GM04503 (cell line): Measurements from ENCODE around the gene ABR.
"Not testable (repeated sequence)": the region's sequence is repeated elsewhere in the genome, so short reads cannot be mapped to it uniquely, and the experiment has no call there.

ENCODE experiments used
- DNase-seq: peaks from one replicate; pipeline ENCODE4 v3.0.0-alpha.2; 2012; ENCODE audit warnings: low read depth

Gene ABR

DNA sequence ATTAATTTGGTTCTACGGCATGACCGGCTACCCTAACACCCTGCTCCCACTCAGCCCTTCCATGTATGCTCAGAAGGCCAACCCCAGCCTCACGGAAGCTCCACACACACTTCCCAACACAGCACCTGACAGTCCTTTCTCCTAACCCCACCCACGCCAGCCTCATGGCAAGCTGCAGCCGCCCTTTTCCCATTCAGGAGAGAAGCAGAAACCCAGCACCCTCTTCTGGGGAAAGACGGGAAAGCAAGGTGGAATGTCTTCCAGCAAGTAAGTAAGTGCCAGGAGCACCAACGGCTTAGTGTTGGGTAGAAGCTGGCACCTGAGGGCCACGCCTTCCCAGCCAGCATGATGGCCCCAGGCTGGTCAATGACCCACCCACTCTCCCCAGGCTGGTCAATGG lies 32.1 kb downstream of the ABR start:
- DNase-seq, result no peak

DNA sequence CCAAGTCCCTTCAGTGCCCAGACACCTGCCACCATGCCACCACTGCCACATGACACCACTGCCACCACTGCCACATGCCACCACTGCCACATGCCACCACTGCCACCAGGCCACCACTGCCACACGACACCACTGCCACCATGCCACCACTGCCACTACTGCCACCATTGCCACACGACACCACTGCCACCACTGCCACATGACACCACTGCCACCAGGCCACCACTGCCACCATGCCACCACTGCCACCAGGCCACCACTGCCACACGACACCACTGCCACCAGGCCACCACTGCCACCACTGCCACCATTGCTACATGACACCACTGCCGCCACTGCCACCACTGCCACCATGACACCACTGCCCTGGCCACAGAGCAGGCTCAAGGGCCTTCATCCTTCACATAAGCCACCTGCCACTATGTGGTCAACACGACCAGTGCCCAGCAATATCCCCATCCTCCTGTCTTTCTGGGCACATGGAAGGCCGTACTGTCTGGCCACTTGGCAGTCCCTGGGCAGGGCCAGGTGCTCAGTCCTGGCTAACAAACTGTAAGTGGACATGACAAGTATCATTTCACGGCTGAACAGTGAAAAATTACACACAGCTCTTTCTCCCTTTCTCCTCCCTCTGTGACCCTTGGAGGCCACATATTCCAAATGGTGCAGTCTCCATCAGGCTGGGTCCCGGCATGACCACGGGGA lies 33.1 kb downstream of the ABR start:
- no peak for DNase-seq

DNA sequence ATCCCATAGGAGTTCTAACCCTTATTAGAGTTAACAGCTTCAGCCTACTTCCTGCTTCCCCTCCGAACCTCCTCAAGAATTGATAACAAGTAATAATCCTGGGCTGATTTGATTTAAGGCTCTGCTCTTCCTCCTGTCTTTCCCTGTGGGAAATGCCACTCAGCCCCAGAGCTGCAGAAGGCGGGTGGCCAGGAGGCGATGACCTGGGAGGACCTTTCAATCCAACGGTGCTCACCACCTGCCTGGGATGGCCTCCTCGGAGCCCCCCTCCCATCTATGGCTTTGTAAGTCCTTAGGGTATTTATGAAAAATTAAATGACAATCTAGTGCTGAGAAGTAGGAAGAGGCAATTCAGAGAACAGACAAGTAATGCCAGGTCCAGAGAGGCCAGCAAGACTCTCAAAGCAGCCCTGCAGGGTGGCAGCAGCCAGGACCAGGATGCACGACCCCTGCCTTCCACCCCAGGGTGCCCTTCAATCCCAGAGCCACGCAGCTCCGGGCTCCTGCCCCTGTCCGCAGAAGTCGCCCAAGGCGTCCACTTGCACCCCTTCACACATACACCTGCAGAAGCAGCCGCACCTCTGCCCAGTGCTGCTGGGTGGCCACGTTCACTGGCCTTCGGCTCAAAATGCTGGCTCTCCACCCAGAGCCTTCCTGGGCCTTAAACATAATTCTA lies 34.3 kb downstream of the ABR start:
- DNase-seq, result no peak

DNA sequence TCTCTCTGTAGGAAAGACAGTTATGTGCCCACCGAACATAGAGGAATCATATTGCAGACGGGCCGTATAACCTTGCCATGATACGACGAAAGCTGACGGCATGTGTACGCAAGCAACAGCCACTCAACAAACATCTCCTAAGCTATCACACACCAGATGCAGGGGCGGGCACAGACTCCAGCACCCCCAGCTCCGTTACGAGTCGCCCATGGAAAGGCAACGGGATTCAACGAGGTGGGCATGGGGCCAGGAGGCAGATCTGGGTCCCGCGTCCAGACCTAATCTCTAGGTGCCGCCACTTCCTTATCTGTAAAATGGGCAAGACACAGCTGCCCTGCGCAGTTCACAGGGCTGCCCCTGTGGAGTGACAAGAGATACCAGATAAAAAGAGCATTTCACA lies 35.6 kb downstream of the ABR start:
- DNase-seq, result no peak

DNA sequence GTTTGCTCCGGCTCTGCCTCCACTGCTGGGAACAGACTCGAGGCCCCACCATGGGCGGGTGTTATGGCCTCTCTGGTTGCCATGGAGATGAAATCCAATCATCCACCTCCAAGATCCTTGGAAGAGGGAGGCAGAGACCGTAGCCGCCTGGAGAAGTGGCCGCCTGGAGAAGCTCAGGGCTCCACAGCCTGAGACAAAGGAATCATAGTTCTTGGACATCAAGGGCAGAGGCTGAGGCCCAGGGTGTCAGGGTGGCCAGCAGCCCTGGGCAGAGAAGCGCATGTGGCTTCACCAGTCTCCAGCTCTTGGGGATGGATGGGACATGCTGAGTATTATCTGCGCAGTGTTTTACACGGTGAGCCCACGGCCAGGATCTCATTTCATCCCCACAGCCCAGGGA lies 36.2 kb downstream of the ABR start:
- no peak for DNase-seq

DNA sequence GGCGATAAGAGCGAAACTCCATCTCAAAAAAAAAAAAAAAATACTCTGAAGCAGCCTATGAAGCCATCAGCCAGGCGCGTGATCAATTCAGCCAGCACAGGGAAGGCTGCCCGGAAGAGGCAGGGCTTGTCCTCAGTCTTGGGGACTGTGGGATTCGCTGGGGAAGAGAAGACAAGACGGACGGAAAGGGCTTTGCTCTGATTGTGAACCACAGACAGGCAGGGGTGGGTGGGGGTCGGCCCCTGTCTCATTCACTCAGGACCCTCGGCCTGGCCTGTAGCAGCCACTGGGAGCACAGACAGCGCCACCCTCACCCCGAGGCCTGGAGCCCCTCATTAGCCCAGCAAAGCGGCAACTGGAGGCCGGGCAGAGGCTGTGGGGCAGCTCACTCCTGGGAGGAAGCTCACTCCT lies 37.2 kb downstream of the ABR start:
- no peak for DNase-seq

DNA sequence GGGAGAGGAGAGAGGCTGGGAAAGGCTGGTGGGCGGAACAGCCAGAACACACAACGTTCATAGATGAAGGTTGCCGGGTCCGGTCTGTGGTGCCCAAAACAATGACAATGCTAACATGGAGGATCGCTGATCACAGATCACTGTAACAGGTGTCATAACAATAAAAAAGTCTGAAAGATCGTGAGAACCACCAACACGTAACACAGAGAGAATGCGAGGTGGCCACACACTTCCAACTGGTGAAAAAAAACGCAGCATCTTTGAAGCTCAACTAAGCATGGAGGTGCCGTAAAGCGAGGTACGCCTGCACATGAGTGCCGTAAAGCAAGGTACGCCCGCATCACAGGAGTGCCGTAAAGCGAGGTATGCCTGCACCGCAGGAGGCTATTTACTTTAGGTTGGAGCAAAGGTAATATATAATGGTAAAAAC lies 42.3 kb downstream of the ABR start:
- DNase-seq, result no peak

DNA sequence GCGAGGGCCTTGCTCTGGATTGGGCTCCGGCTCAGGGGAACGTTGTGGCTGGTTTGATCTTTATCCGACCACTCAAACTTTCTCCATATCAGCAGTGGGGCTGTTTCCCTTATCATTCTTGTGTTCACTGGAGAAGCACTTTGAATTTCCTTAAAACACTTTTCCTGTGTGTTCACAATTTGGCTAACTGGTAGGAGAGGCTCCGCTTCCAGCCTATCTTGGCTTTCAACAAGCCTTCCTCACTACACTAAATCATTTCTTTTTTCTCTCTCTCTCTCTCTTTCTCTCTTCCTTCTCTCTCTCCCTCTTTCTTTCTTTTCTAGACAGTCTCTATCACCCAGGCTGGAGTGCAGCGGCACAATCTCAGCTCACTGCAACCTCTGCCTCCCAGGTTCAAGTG lies 43.0 kb downstream of the ABR start:
- no peak for DNase-seq

DNA sequence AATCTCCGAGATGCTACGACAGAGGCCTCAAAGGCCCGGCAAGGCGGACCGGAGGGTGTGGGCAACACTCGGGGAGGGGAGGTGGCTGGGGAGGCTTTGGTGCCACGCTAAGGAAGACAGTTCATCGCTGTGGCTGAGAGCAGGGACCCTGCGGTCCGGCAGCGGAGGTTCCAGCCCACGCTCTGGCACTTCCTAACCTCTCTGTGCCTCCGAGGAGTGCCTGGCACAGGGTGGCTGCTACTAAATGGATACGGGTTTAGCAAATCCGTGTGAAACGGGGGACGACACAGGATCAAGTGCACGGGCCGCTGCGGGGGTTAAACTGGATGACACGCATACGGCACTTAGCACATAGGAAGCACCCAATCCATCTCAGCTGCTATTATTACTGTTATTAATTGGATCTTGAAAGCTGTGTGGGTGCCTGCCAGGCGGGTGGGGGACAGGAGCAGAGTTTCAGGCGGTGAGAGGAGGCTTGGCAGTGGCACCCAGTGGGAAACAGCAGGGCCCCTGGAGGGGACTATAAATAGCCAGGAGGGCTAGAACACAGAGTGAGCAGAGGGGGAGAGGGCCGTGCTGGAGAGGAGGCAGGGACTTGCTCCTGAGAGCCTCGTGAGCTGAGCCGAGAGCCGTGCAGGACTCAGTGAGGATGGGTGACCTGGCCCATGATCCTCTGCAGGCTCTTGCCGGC lies 45.0 kb downstream of the ABR start:
- DNase-seq, result no peak

DNA sequence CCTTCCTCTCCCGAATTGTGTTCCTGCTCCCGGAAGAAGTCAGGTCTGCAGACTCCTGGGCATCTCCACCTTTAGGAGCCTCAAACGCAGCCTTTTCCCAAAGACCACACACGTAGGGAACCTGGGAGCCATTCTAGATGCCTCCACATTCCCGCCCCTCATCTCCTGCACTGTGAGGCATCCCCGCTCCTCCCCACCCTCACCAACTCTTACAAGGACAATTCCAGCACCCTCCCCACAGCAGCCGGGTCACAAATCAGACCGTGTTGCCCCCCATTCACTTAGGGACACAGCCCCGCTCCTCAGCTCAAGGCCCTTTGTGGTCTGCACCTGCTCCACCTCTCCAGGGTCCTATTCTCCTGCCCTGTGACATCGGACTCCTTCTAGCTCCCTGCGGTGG lies 49.6 kb downstream of the ABR start:
- no peak for DNase-seq

DNA sequence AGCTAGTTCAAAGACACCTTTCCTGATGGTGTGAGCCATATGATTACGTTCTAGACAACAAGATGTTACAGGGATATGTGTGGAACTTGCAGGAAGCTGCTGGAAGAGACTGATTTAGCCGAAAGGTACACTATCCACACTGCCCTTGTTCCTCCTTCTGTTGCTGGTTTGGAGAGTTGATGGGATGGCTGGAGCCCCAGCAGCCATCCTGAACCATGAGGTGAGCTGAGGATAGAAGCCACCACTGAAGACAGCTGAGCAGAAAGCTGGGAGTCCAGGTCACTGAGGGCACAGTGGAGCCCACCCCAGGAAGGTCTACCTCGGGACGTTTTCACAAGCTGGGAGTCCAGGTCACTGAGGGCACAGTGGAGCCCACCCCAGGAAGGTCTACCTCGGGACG lies 51.3 kb downstream of the ABR start:
- DNase-seq, result not testable (repeated sequence)

DNA sequence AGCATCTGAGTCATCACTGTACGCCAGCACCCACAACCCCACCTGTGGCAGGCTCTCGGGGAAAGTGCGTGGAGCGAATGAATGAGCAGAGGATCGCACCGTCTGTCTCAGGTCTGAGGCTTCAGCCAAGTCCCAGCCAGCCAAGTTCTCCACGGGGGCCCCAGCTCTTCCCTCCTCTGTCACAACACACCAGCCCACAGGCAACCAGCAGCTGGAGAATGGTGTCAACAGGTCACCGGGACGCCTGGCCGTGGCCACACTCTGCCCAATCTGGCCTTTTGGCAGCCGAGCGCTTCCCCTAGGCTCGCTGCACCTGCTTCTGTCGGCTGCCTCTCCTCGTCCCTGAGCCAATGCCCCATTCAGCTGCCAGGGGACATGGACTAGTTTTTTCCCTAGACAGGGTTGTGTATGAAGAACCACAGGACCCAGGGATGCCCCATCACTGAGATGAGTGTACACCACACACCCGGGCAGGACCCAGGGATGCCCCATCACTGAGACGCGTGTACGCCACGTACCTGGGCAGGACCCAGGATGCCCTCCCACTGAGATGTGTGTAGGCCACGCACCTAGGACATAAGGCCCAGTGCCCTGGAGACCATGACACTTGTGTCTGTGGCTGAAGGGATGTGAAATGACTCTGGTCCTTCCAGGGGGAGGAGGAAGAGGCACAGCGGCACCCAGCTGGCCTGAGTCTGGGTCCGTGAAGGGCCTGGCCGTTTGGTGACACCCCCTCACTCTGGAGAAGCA lies 52.8 kb downstream of the ABR start:
- no peak for DNase-seq

DNA sequence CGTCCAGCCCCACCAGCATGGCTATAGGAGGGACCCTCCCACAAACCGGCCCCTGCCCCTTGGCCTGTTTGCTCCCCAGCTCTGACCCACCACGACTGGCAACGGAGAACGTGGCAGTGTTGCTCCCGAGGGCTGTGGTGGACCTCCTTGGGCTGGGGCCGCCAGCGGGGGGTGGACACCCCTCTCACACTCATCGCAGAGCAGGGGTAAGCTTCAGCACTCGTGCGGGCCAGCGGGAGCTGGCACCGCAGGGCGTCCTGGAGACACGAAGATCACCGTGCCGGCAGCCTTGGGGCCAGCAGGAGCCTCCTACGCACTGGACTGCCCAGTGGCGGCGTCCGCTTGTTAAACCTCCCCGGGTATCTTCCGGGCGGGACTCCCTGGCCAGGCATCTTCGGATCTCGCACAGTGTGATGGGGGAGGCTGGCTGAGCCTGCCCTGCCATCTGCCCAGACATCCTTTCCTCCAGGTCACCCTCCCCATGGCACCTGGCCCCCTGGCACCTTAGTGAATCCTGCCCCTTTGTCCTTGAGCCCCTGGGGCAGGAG lies 53.5 kb downstream of the ABR start:
- DNase-seq, result no peak

DNA sequence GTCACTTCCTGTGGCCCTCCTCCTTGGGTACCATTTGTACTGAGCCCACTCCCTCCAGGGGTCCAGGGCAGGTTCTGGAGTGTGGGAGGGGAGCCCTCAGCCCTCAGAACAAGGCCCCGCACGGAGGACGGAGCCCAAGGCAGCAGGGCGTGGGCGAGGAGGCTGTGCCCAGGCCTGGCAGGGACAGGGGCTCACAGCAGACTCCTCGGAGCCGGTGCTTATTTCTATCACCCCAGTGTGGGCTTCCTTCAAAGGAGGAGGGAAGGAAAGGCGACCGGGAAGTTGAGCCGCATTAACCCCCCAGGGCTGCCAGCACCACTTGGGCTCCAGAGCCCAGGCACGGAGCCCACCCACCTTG lies 54.0 kb downstream of the ABR start:
- no peak for DNase-seq

DNA sequence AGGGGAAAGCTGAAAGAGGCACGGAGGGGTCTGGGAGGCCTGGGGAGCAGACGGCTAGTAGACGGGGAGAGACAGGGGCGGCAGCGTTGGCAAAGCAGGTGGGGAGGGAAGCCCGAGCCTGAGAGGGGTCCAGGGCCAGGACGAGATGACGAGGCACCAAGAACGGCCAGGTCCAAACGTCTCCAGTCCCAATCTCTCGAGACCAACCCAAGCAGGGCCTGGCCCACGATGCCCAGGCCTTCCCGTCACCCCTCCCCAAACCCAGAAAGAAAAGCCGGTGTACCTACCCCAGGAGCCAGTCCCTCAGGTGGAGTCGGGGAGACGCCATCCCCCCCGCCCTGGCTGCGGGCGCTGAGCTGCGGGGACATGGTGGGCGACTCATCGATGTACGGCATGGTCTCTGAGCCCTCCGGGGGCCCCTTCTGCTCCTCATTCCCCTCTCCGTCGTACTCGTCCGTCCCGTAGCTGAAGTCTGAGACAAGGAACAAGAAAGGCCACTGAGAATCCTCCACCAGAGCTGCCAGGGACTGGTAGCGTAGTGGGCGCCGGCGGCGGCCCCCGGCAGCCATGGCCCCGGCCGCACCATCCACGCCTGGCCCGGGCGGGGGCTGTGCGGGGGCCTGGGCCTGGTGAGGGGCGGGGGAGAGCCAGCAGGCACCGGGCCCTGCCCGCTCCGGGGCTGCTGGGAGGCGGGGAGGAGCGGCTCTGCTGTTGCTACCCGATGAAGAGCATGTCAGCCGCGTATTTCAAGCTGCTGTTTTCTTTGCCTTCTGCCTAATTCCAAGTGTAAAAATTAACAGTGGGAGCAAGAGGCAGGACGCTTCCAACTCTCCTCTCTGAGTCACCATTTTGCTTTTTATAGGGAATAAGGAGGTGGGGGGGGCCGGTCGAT lies 54.6 kb downstream of the ABR start:
- no peak for DNase-seq

DNA sequence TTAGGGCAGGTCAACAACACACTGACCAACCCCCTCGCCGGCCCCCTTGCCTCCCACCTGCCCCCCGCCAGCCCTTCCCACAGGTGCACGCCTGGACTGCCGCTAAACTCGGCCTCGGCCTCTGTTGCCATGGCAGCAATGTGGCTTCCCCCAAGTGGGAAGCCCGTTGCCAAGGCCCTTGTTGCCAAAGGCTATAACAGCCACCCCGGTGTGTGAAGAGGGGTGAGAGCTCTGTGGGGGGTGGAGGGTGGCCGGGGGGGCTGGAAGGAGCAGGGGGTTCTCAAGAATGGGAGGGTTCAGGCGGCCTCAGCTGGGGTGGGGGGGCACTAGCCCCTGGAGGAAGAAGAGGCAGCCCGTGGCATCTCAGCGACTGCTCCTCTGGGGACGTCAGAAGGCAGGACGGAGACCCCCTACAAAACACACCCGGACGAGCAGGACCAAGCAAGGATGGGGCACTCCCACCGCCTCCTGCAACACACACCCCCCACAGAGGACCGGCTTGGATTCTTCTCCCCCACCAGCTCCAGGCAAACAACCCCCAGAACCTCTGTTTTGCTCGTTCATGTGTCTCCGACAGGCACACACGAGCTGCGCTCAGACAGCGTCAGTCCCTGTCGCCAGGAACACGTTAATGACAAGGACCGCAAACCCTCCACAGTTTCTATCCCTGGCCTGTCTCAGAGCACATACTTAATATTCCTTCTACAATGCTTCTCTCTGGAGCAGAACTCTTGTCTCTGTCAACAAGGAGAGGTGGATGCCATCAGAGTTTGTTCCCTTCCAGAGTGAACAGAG lies 55.7 kb downstream of the ABR start:
- no peak for DNase-seq

DNA sequence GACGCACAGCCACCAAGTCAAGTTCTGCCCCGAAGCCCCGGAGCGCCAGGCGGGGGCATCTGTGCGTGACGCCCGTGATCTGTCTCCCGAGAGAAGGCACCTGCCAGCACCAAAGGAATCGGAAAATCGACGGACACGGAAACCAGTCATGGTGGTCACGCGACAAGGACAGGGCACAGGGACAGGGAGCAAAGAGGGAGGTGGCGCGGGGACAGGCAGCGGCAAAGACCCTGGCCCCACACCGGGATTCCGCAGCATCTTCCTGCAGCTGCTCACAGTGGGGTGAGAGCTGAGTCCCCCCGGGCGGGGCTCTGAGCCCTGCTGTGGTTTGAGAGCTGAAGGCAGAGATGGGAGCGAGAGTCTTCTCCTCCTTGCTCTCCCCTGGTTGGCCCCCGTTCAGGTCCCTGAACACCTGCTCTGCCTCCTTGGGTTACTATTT lies 56.4 kb downstream of the ABR start:
- DNase-seq, result no peak

DNA sequence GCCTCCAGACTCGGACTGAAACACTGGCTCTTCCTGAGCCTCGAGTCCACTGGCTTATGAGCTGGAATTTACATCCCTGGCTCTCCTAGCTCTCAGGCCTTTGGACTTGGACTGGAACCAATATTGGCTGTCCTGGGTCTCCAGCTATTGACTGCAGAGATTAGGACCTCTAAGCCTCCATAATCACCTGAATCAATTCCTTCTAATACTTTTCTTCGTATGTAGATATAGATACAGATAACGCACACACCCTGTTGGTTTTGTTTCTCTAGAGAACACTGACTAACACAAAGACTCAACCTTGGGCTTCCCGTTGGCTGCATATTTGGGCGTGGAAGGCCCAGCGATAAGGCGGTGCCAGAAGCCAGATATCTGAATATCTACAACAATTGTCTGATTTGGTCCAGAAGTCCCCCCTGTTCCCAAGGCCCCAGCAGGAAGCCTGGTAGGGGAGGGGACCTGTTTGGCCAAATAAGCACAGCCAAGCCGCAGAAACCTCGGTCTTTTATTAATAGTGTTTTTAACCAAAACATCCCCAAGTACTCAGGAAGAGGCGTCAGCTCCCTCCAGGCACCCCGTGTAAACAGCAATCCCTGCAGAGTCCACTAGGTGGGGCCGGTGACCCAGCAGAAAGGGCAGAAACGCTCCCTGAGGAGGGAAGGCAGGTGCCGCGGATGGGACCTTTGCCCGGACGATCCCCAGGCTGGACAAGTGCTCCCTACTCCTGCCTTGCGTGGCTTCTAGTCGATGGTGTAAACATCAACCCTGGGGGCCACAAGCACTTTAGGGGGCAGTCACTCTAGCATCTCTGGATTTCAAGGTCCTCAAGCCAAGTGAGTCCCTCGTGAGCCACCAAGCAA lies 57.0 kb downstream of the ABR start:
- no peak for DNase-seq

DNA sequence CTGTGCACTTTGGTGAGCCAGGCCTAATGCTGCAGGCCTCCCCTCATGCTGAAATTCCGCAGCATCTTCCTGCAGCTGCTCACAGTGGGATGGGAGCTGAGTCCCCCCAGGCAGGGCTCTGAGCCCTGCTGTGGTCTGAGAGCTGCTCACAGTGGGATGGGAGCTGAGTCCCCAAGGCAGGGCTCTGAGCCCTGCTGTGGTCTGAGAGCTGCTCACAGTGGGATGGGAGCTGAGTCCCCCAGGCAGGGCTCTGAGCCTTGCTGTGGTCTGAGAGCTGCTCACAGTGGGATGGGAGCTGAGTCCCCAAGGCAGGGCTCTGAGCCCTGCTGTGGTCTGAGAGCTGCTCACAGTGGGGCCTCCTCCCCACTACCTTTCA lies 58.4 kb downstream of the ABR start:
- DNase-seq, result not testable (repeated sequence)
